Lower lobe of right lung (tissue), 2 donors: Measurements from ENCODE around the gene CAMK1. TPM values are rescaled to one million over a fixed set of nuclear protein-coding genes. Genes with fewer than 3 reads are reported as not detected.
A peak's percentile ranks its signal among the peaks of the same experiment; 100 is the strongest.

Source experiments
- ATAC-seq, 2 donors: fragments of 200-7000 bp; cut with Tn5 transposase; one replicate each; pipeline ENCODE4 v1.9.1; 2020 to 2022; ENCODE audit warnings: mild to moderate bottlenecking in 2 of 2, moderate library complexity in 2 of 2
- DNase-seq: peaks from one replicate; pipeline ENCODE4 v3.0.0-alpha.2; 2020
- H3K27ac ChIP-seq: fragments of 200-600 bp; one replicate; pipeline ENCODE4 v1.8.0; 2022
- H3K27me3 ChIP-seq: fragments of 200-600 bp; one replicate; pipeline ENCODE4 v1.8.0; 2022; ENCODE audit warnings: low read depth
- H3K36me3 ChIP-seq: fragments of 200-600 bp; one replicate; pipeline ENCODE4 v1.8.0; 2022; ENCODE audit warnings: mild to moderate bottlenecking
- H3K4me1 ChIP-seq: fragments of 200-600 bp; one replicate; pipeline ENCODE4 v1.8.0; 2022
- H3K4me3 ChIP-seq: fragments of 200-600 bp; one replicate; pipeline ENCODE4 v1.8.0; 2022; ENCODE audit warnings: mild to moderate bottlenecking
- H3K9me3 ChIP-seq: fragments of 200-600 bp; one replicate; pipeline ENCODE4 v1.8.0; 2022
- intact Hi-C: fragments of 100-400 bp; cut with DNase I; formaldehyde crosslinking; loops from one replicate; pipeline ENCODE4 v1.11.0; 2022
- total RNA-seq: library from RNA; stranded (reverse); fragmentation: NEBNext Ultra II Directional; extraction: Animal tissue kit (Norgen Biotek cat#: 25700); gene quantifications from one replicate; pipeline ENCODE4 v1.2.1, GENCODE V29; 2021
- TF ChIP-seq, protein P1 (sequence below): fragments of 200-600 bp; IDR thresholded peaks from one replicate; pipeline ENCODE4 v1.8.0; 2022; ENCODE audit warnings: antibody characterized with exemption, mild to moderate bottlenecking
- donor health status: DM: no; HTN: yes; CAD: no; lungs with severe emphysema.

The CAMK1 gene
- total RNA-seq, 1 donor from 2014 or later: 30.8 TPM

DNA sequence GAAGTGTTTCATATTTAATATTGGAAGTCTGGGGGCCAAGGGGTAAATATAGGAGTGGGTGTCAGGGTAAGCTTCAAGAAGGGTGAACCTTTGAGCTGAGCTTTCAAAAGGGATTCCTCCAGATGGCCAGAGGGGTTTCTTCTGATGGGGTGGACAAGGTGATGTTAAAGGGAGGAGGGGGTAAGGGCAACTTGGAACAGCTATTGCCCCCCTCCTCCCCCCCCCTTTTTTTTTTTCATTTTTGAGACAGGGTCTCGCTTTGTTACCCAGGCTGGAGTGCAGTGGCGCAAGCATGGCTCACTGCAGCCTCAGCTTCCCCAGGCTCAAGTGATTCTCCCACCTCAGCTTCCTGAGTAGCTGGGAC is 38.2 kb upstream of the CAMK1 start:
- intact Hi-C loops: no loop called here
- ATAC-seq: no peak
- peaks cover 20% of the 10 kb centered on the region for H3K4me1 ChIP-seq
- H3K9me3 ChIP-seq: no peaks in the 10 kb centered on the region
- no peak for DNase-seq
- peak overlapping the region; percentile 97 for H3K27ac ChIP-seq
- TF ChIP-seq, protein P1, sequence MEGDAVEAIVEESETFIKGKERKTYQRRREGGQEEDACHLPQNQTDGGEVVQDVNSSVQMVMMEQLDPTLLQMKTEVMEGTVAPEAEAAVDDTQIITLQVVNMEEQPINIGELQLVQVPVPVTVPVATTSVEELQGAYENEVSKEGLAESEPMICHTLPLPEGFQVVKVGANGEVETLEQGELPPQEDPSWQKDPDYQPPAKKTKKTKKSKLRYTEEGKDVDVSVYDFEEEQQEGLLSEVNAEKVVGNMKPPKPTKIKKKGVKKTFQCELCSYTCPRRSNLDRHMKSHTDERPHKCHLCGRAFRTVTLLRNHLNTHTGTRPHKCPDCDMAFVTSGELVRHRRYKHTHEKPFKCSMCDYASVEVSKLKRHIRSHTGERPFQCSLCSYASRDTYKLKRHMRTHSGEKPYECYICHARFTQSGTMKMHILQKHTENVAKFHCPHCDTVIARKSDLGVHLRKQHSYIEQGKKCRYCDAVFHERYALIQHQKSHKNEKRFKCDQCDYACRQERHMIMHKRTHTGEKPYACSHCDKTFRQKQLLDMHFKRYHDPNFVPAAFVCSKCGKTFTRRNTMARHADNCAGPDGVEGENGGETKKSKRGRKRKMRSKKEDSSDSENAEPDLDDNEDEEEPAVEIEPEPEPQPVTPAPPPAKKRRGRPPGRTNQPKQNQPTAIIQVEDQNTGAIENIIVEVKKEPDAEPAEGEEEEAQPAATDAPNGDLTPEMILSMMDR: no peak
- H3K4me3 ChIP-seq: no peak overlapping the region
- no peaks in the 10 kb centered on the region for H3K27me3 ChIP-seq
- H3K36me3 ChIP-seq: peaks cover 46% of the 10 kb centered on the region

DNA sequence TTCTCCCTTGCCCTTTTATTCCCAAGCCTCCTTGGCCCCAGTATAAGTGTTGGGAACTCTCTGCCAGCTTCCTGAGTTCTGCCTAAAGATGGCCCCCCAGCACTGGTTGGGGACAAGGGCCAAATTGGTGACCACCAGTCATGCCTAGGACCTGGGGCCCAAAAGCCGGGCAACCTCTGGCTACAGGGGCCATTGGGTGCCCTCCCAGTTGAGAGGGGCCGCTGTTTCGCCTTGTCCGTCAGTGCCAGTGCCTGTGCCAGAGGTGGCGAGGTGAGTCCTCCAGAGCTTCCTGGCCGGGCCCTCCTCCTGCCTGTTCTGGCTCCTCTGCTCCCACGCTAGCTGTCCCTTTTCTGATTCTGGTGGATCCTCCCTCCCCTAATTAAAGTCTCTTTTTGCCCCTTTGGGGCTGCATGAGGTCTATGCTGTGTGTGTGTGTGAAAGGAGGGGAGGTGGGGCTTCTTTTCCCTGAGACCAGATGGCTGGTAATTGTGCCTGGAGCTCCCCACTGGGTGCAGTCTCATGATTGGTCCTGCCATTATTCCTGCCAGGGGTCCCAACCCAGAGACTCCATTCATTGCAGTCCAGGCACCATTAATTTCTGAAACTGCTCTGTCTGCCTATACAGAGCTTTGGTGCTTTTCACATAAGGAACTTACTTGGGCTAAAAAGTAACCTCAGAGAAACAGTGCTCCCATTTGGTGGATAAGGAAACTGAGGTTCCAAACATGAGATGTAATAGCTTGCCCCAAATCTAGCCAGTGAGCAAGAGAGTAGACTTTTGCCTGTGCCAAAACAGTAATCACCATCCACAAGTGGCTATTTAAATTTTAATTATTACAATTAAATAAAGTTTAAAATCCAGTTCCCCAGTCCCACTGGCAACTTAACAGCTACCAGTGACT is 37.2 kb upstream of the CAMK1 start:
- Histone ChIP-seq H3K4me3 (no peak overlapping the region), H3K27ac (no peak overlapping the region), H3K36me3 (peaks cover 56% of the 10 kb centered on the region), H3K9me3 (no peaks in the 10 kb centered on the region), H3K27me3 (no peaks in the 10 kb centered on the region), H3K4me1 (peaks cover 20% of the 10 kb centered on the region)
- TF ChIP-seq, protein P1: no peak
- intact Hi-C loops: no loop called here
- ATAC-seq: no peak
- DNase-seq: no peak

DNA sequence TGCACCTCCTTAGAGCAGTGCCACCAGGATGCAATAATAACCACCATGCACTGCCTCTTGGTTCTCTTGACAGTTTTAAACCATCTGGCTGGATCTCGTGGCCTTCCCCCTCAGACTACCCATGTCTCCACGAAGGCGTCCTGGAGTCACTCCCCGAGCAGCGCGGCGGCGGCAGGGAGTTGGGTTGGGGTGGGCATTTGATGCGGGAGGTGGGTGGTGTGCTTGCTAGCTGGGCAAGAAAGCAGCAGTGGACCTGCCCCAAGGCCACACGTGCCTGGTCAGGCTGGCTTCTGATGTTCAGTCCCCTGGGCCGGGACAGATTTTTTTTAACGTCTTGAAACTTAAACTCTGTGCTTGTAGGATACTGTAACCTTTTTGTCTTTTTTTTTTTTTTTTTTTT is 36.4 kb upstream of the CAMK1 start:
- Histone ChIP-seq H3K9me3 (no peaks in the 10 kb centered on the region), H3K27me3 (no peaks in the 10 kb centered on the region), H3K4me3 (no peak overlapping the region), H3K4me1 (peaks cover 17% of the 10 kb centered on the region), H3K27ac (no peak overlapping the region), H3K36me3 (peaks cover 64% of the 10 kb centered on the region)
- TF ChIP-seq, protein P1: no peak
- no peak for DNase-seq
- no peak for ATAC-seq
- intact Hi-C loops: no loop called here

DNA sequence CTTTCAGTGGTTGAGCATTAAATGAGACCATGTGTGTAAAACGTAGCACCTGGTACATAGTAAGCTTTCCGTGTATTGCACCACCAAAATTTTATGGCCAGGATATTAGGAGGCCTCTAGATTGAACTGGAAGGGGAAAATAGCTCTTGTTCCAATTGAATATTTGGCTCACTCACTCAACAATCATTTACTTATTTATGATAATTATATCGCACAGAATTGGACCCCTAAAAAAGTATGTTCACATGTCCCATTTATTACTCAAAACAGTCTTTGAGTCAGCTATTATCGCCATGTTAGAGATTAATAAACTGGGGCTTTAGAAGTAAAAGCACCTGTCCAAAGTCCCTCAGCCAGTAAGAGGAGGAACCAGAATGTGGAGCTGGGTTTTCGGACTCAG is 35.2 kb upstream of the CAMK1 start:
- TF ChIP-seq, protein P1: no peak
- Histone ChIP-seq H3K36me3 (peaks cover 76% of the 10 kb centered on the region), H3K4me1 (peaks cover 7% of the 10 kb centered on the region), H3K4me3 (no peak overlapping the region), H3K9me3 (no peaks in the 10 kb centered on the region), H3K27ac (no peak overlapping the region), H3K27me3 (no peaks in the 10 kb centered on the region)
- no peak for ATAC-seq
- intact Hi-C loops: no loop called here
- no peak for DNase-seq

DNA sequence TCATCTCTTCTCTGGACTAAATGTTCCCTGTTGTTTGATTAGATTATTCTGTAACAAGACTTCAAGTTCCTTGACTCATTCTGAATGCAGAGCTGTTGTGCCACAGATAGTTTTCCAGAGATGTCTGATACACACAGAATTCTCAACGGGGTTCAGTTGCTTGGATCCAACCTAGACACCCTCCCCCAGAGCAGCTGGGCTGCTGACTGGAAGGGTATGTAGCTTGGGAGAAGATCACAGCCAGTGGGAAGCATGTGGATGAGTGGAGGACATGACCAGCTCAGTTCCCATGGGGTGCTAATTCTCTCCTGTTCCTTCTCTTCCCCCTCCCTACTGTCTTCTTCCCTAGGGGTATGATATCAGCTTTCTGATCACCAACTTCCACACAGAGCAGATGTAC is 33.7 kb upstream of the CAMK1 start:
- H3K36me3 ChIP-seq: peaks cover 91% of the 10 kb centered on the region

More for the DNA sequence above, 33.7 kb upstream of the CAMK1 start:
- intact Hi-C loops: no loop called here
- Histone ChIP-seq H3K4me3 (no peak overlapping the region), H3K4me1 (no peaks in the 10 kb centered on the region), H3K9me3 (no peaks in the 10 kb centered on the region), H3K27ac (no peak overlapping the region), H3K27me3 (no peaks in the 10 kb centered on the region)
- TF ChIP-seq, protein P1: no peak
- ATAC-seq (no peak), DNase-seq (no peak)
